ENCODE results near the gene TMED5.

The TMED5 gene

DNA sequence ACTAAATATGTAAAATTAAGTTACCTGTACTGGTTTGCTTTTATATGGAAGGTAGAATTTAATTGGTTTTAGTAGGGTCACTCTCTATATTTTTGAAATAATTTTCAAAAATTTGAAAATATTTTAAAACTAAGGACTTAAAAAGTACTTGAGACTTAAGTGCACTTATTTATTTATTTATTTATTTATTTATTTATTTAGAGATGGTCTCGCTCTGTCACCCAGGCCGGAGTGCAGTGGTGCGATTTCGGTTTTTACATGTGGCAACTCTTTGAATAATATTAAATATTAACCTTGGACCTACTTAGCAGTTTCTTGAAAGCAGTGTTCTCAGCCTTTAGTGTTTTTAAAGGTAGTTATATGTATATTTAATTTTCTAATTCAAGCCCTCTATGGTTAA is 36.4 kb downstream of the TMED5 start:
- Histone ChIP-seq H3K9me3 (ENCODE audit: control insufficient read depth in 1 of 2, low read length in 2 of 2) (no peaks in the 10 kb centered on the region), H3K4me3 (ENCODE audit: low read depth in 1 of 2, low read length in 2 of 2) (no peak overlapping the region), H3K4me1 (ENCODE audit: control insufficient read depth in 1 of 2, insufficient read depth in 2 of 2, low read length in 2 of 2) (peaks cover 0 to 5% of the 10 kb centered on the region in 2 donors), H3K27me3 (ENCODE audit: low read depth, low read length) (no peaks in the 10 kb centered on the region), H3K27ac (ENCODE audit: low read length) (no peak overlapping the region), H3K36me3 (ENCODE audit: control insufficient read depth in 1 of 2, insufficient read depth in 2 of 2, low read length in 2 of 2) (peaks cover 10 to 16% of the 10 kb centered on the region in 2 donors)

GRCh38 chr1:93143136-93143535 is 37.1 kb downstream of the TMED5 start:
- Histone ChIP-seq H3K4me1 (ENCODE audit: control insufficient read depth in 1 of 2, insufficient read depth in 2 of 2, low read length in 2 of 2) (peaks cover 0 to 2% of the 10 kb centered on the region in 2 donors), H3K27ac (ENCODE audit: low read length) (no peak overlapping the region), H3K36me3 (ENCODE audit: control insufficient read depth in 1 of 2, insufficient read depth in 2 of 2, low read length in 2 of 2) (peaks cover 8 to 12% of the 10 kb centered on the region in 2 donors), H3K9me3 (ENCODE audit: control insufficient read depth in 1 of 2, low read length in 2 of 2) (no peaks in the 10 kb centered on the region), H3K27me3 (ENCODE audit: low read depth, low read length) (no peaks in the 10 kb centered on the region), H3K4me3 (ENCODE audit: low read depth in 1 of 2, low read length in 2 of 2) (no peak overlapping the region)

GRCh38 chr1:93142161-93142560 is 38.1 kb downstream of the TMED5 start:
- Histone ChIP-seq H3K4me1 (ENCODE audit: control insufficient read depth in 1 of 2, insufficient read depth in 2 of 2, low read length in 2 of 2) (no peaks in the 10 kb centered on the region), H3K27ac (ENCODE audit: low read length) (no peak overlapping the region)

DNA sequence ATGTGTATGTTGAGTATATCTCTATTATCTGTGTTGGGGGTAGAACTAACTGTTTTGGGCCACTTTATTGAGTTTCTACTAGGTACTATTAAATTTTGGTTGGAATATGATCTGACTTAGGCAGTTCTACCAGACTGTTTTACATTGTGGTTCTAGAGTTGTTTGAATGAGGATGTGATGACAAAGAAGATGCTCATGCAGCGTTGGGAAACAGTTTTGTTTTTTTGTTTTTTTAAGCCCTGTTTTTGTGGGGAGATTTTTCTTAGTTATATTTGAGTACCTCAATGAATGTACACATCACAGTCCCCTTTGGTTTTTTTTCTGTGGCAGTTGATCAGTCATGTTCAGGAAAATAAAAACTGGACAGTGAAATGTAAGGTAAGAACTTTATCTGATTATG is 40.1 kb downstream of the TMED5 start:
- Histone ChIP-seq H3K4me3 (ENCODE audit: low read depth in 1 of 2, low read length in 2 of 2) (no peak overlapping the region), H3K27ac (ENCODE audit: low read length) (no peak overlapping the region), H3K4me1 (ENCODE audit: control insufficient read depth in 1 of 2, insufficient read depth in 2 of 2, low read length in 2 of 2) (no peaks in the 10 kb centered on the region), H3K27me3 (ENCODE audit: low read depth, low read length) (no peaks in the 10 kb centered on the region), H3K9me3 (ENCODE audit: control insufficient read depth in 1 of 2, low read length in 2 of 2) (no peaks in the 10 kb centered on the region), H3K36me3 (ENCODE audit: control insufficient read depth in 1 of 2, insufficient read depth in 2 of 2, low read length in 2 of 2) (peaks cover 29 to 34% of the 10 kb centered on the region in 2 donors)

More at GRCh38 chr1:93142161-93142560, 38.1 kb downstream of the TMED5 start:
- no peaks in the 10 kb centered on the region for H3K9me3 ChIP-seq (ENCODE audit: control insufficient read depth in 1 of 2, low read length in 2 of 2)
- no peaks in the 10 kb centered on the region for H3K27me3 ChIP-seq (ENCODE audit: low read depth, low read length)
- peaks cover 11 to 15% of the 10 kb centered on the region in 2 donors for H3K36me3 ChIP-seq (ENCODE audit: control insufficient read depth in 1 of 2, insufficient read depth in 2 of 2, low read length in 2 of 2)
- H3K4me3 ChIP-seq (ENCODE audit: low read depth in 1 of 2, low read length in 2 of 2), result no peak overlapping the region

DNA sequence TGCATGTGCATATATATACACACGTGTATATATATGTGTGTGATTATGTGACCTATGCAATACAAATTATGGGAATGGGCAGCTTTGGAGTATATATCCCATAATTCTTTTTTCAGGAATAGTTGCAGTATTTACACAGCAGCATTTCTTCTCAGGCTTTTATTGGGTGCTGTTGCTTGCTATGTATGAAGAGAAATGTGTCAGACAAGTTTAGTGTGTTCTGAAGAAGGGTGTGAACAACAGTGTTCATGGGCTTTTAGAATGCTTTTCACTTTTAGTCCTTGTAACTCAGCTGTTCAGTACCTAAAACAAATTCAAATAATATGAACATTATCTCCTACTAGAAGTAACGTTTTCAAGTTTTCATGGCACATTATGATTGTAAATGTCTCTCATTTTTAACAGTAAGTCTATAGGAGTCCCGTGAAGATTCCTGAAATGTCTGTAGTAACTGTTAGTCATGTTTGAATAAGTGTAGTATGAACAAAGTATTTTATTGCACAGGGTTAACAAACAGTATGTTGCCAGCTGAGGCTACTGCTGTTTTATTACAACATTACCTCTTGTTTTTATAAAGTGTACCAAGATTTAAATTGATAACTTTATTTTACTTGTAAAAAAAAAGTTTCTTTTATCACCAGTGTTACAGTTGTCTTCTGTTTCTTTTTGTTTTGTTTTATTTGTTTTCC is 42.5 kb downstream of the TMED5 start:
- Histone ChIP-seq H3K4me1 (ENCODE audit: control insufficient read depth in 1 of 2, insufficient read depth in 2 of 2, low read length in 2 of 2) (no peaks in the 10 kb centered on the region), H3K27me3 (ENCODE audit: low read depth, low read length) (no peaks in the 10 kb centered on the region), H3K36me3 (ENCODE audit: control insufficient read depth in 1 of 2, insufficient read depth in 2 of 2, low read length in 2 of 2) (peaks cover 29 to 47% of the 10 kb centered on the region in 2 donors), H3K27ac (ENCODE audit: low read length) (no peak overlapping the region), H3K4me3 (ENCODE audit: low read depth in 1 of 2, low read length in 2 of 2) (no peak overlapping the region), H3K9me3 (ENCODE audit: control insufficient read depth in 1 of 2, low read length in 2 of 2) (no peaks in the 10 kb centered on the region)

DNA sequence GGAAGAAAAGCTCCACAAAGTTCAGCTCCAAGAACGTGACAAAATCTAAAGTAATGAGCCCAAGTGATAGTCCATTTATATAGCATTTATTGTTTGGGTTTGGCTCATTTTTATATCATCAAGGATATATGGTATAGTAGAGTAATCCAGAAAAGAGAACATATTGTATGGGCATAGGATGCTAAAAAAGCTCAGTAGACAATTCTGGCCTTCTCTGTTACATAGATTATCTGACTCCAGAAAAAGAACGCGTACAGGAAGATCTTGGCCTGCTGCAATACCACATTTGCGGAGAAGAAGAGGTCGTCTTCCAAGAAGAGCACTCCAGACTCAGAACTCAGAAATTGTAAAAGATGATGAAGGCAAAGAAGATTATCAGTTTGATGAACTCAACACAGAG is 43.8 kb downstream of the TMED5 start:
- H3K4me1 ChIP-seq (ENCODE audit: control insufficient read depth in 1 of 2, insufficient read depth in 2 of 2, low read length in 2 of 2), result no peaks in the 10 kb centered on the region
- no peaks in the 10 kb centered on the region for H3K9me3 ChIP-seq (ENCODE audit: control insufficient read depth in 1 of 2, low read length in 2 of 2)
- peaks cover 29 to 47% of the 10 kb centered on the region in 2 donors for H3K36me3 ChIP-seq (ENCODE audit: control insufficient read depth in 1 of 2, insufficient read depth in 2 of 2, low read length in 2 of 2)
- H3K27ac ChIP-seq (ENCODE audit: low read length), result no peak overlapping the region
- H3K4me3 ChIP-seq (ENCODE audit: low read depth in 1 of 2, low read length in 2 of 2), result no peak overlapping the region
- H3K27me3 ChIP-seq (ENCODE audit: low read depth, low read length), result no peaks in the 10 kb centered on the region

GRCh38 chr1:93132638-93133037 is 47.6 kb downstream of the TMED5 start:
- H3K9me3 ChIP-seq (ENCODE audit: control insufficient read depth in 1 of 2, low read length in 2 of 2), result no peaks in the 10 kb centered on the region
- no peak overlapping the region for H3K4me3 ChIP-seq (ENCODE audit: low read depth in 1 of 2, low read length in 2 of 2)
- no peak overlapping the region for H3K27ac ChIP-seq (ENCODE audit: low read length)
- H3K27me3 ChIP-seq (ENCODE audit: low read depth, low read length), result no peaks in the 10 kb centered on the region
- no peaks in the 10 kb centered on the region for H3K4me1 ChIP-seq (ENCODE audit: control insufficient read depth in 1 of 2, insufficient read depth in 2 of 2, low read length in 2 of 2)
- H3K36me3 ChIP-seq (ENCODE audit: control insufficient read depth in 1 of 2, insufficient read depth in 2 of 2, low read length in 2 of 2), result peaks cover 27 to 36% of the 10 kb centered on the region in 2 donors

- peaks cover 4 to 13% of the 10 kb centered on the region in 2 donors for H3K36me3 ChIP-seq (ENCODE audit: control insufficient read depth in 1 of 2, insufficient read depth in 2 of 2, low read length in 2 of 2)
Observed at GRCh38 chr1:93129507-93130099, 50.6 kb downstream of the TMED5 start.

GRCh38 chr1:93124556-93125355 is 55.5 kb downstream of the TMED5 start:
- Histone ChIP-seq H3K27me3 (ENCODE audit: low read depth, low read length) (no peaks in the 10 kb centered on the region), H3K4me3 (ENCODE audit: low read depth in 1 of 2, low read length in 2 of 2) (no peak overlapping the region), H3K27ac (ENCODE audit: low read length) (no peak overlapping the region), H3K36me3 (ENCODE audit: control insufficient read depth in 1 of 2, insufficient read depth in 2 of 2, low read length in 2 of 2) (peaks cover 5 to 15% of the 10 kb centered on the region in 2 donors), H3K4me1 (ENCODE audit: control insufficient read depth in 1 of 2, insufficient read depth in 2 of 2, low read length in 2 of 2) (no peaks in the 10 kb centered on the region), H3K9me3 (ENCODE audit: control insufficient read depth in 1 of 2, low read length in 2 of 2) (no peaks in the 10 kb centered on the region)

More at GRCh38 chr1:93129507-93130099, 50.6 kb downstream of the TMED5 start:
- Histone ChIP-seq H3K4me1 (ENCODE audit: control insufficient read depth in 1 of 2, insufficient read depth in 2 of 2, low read length in 2 of 2) (no peaks in the 10 kb centered on the region), H3K9me3 (ENCODE audit: control insufficient read depth in 1 of 2, low read length in 2 of 2) (no peaks in the 10 kb centered on the region), H3K27me3 (ENCODE audit: low read depth, low read length) (no peaks in the 10 kb centered on the region), H3K4me3 (ENCODE audit: low read depth in 1 of 2, low read length in 2 of 2) (no peak overlapping the region), H3K27ac (ENCODE audit: low read length) (no peak overlapping the region)

DNA sequence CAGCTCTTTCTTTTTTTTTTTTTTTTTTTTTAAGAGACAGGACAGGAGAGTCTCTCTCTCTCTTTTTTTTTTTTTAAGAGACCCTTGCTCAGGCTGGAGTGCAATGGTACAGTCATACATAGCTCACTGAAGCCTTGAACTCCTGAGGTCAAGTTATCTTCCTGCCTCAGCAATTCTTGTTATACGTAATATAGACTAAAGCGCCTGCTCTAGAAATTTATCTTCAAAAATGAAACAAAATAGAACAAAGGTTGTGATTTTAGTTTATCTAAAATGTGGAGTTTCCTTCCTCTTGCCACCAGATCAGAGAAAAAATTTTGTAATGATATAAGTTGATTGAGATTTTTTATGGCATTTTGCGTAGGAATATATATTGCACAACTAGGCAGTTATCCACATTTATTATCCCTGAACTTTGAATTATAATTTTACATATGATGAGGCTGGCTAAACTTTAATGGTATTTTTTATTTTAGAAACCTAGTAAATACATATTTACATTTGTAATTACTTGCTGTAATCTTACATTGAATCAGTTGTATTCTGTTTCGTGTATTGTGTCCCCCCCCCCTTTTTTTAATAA is 56.9 kb downstream of the TMED5 start:
- Histone ChIP-seq H3K4me3 (ENCODE audit: low read depth in 1 of 2, low read length in 2 of 2) (no peak overlapping the region), H3K4me1 (ENCODE audit: control insufficient read depth in 1 of 2, insufficient read depth in 2 of 2, low read length in 2 of 2) (no peaks in the 10 kb centered on the region), H3K27ac (ENCODE audit: low read length) (no peak overlapping the region), H3K9me3 (ENCODE audit: control insufficient read depth in 1 of 2, low read length in 2 of 2) (no peaks in the 10 kb centered on the region), H3K27me3 (ENCODE audit: low read depth, low read length) (no peaks in the 10 kb centered on the region), H3K36me3 (ENCODE audit: control insufficient read depth in 1 of 2, insufficient read depth in 2 of 2, low read length in 2 of 2) (peaks cover 9 to 20% of the 10 kb centered on the region in 2 donors)

GRCh38 chr1:93120614-93121013 is 59.6 kb downstream of the TMED5 start:
- H3K27me3 ChIP-seq (ENCODE audit: low read depth, low read length), result no peaks in the 10 kb centered on the region
- H3K36me3 ChIP-seq (ENCODE audit: control insufficient read depth in 1 of 2, insufficient read depth in 2 of 2, low read length in 2 of 2), result peaks cover 9 to 15% of the 10 kb centered on the region in 2 donors
- no peak overlapping the region for H3K27ac ChIP-seq (ENCODE audit: low read length)
- H3K4me3 ChIP-seq (ENCODE audit: low read depth in 1 of 2, low read length in 2 of 2), result no peak overlapping the region
- no peaks in the 10 kb centered on the region for H3K9me3 ChIP-seq (ENCODE audit: control insufficient read depth in 1 of 2, low read length in 2 of 2)
- no peaks in the 10 kb centered on the region for H3K4me1 ChIP-seq (ENCODE audit: control insufficient read depth in 1 of 2, insufficient read depth in 2 of 2, low read length in 2 of 2)
